AG09319 (cell line): Measurements from ENCODE around the gene HPN.
A peak's percentile ranks its signal among the peaks of the same experiment; 100 is the strongest.
"Not testable (repeated sequence)": the region's sequence is repeated elsewhere in the genome, so short reads cannot be mapped to it uniquely, and the experiment has no call there.

Experiments used
- DNase-seq: peaks from one replicate; pipeline ENCODE4 v3.0.0-alpha.2; 2010; ENCODE audit warnings: low read depth; ENCODE audit errors: extremely low read depth
- CTCF ChIP-seq: IDR thresholded peaks from 2 replicates; pipeline ENCODE4 v1.5.1; 2011; ENCODE audit warnings: low read depth, mild to moderate bottlenecking, inconsistent platforms, low read length, moderate library complexity

Gene HPN

GRCh38 chr19:35044317-35045117, 3.0 kb downstream of the HPN start:
- no peak for DNase-seq
- peak; percentile 97 for TF ChIP-seq CTCF

GRCh38 chr19:35045667-35046300, 4.3 kb downstream of the HPN start:
- DNase-seq: no peak
- TF ChIP-seq CTCF: peak; percentile 24

GRCh38 chr19:35046461-35046860, 4.9 kb downstream of the HPN start:
- no peak for DNase-seq
- TF ChIP-seq CTCF: no peak

- DNase-seq: no peak
- no peak for TF ChIP-seq CTCF
Measured at GRCh38 chr19:35048911-35049411, 7.4 kb downstream of the HPN start.

GRCh38 chr19:35049456-35049855, 7.9 kb downstream of the HPN start:
- TF ChIP-seq CTCF: no peak
- no peak for DNase-seq

GRCh38 chr19:35050662-35051061, 9.1 kb downstream of the HPN start:
- DNase-seq: not testable (repeated sequence)

GRCh38 chr19:35051268-35051667, 9.7 kb downstream of the HPN start:
- DNase-seq: not testable (repeated sequence)

GRCh38 chr19:35051796-35052195, 10.3 kb downstream of the HPN start:
- DNase-seq: no peak
- no peak for TF ChIP-seq CTCF
